ENCODE results near the gene IFT74.
A peak's percentile ranks its signal among the peaks of the same experiment; 100 is the strongest.

- TF ChIP-seq CTCF (IDR thresholded peaks at IDR 0.05; ENCODE audit: low read depth, low read length) (peak; percentile 15; the same call in 1 of the 2 replicates), EZH2phosphoT487 (IDR thresholded peaks at IDR 0.05; ENCODE audit: low read depth) (no peak)
These were observed 19.8 kb downstream of the IFT74 start for GRCh38 chr9:26975728-26976707.

Data from OCI-LY3 (cell line).